NOMO-1 treated with DMSO at 0.1 percent for 48 hours (cell line): ENCODE measurements around the gene CSTF2T.

Experiments used
- DNase-seq: peaks from one replicate; lab custom pipeline; 2025; ENCODE audit not compliant: unreplicated experiment; lab: John Stamatoyannopoulos, UW

CSTF2T gene

DNA sequence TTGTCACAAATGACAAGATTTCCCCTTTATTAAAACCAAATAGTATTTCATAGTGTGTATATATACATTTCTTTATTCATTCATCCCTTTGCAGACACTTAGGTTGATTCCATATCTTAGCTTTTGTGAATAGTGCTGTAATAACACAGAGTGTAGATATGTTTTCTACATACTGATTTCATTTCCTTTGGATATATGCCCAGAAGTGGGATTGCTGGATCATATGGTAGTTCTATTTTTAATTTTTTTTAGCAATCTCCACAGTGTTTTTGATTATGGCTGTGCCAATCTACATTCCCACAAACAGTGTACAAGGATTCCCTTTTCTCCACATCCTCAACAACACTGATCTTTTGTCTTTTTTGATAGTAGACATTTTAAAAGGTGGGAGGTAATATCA, 46.4 kb downstream of the CSTF2T start:
- no peak for DNase-seq

- DNase-seq = no peak
Observed at GRCh38 chr10:51651063-51651462, 48.3 kb downstream of the CSTF2T start.

GRCh38 chr10:51649064-51649463, 50.3 kb downstream of the CSTF2T start:
- DNase-seq = no peak
